GM21367 (cell line): ENCODE results near the gene CAPN12.

ENCODE experiments used
- ATAC-seq: cut with Tn5 transposase; IDR thresholded peaks from one replicate; pipeline ENCODE4 v1.9.1; 2021; ENCODE audit not compliant: unreplicated experiment

The CAPN12 gene

GRCh38 chr19:38712161-38712748 lies 32.0 kb downstream of the CAPN12 start:
- no peak for ATAC-seq

DNA sequence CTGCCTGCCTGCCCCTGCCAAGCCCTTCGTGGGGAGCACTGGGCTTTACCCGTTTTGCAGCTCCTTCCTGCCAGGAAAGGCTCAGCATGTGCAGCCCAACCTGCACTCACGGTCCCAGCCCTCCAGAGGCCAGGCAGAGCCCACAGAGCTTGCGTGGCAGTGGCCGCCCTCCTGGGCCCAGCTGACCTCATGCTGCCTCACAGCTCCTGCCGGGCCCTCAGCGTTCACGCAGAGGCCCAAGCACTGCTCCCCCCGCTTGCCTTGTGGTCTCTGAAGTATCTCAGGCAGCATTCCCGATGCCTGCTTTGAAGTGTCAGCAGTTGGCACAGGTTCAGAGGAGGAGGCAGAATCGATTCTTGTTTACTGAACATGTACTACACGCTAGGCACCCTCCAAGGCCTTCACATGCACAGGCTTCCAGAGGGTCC lies 32.5 kb downstream of the CAPN12 start:
- ATAC-seq, result no peak

DNA sequence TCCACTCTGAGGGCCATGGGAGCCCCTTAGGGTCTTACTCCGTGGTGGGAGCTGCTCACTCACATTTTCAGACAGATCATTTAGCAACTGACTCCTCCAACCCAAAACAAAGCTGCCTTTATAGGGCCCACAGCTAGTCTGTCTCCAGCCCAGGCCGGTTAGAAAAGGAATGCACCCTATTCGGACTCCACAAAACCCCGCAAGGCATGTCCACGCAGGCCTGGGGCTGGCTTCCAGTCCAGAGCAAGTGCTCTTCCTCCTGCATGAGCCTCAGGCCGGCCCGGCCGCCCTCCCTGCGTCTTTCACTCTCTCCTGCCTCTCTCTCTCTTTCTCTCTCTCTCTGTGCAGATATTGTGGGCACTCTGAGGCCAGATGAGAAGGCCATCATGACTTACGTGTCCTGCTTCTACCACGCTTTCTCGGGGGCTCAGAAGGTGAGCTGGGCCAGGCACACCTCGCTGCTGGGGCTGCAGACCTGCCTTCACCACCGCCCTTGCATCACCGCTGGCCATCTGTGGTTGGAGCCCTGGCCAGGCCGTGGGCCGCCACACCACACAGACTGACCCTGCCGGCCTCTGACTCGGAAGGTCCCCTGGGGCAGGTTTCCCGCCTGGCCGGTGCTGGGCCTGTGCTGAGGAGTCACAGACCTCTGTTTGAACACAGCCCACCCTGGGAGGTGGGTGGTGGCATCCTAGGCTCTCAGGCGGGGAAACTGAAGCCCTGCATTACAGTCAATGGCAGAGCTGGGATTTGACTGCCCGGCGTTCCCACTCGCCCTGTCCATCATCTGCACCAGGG lies 33.1 kb downstream of the CAPN12 start:
- ATAC-seq, result no peak

GRCh38 chr19:38710416-38710702 lies 33.9 kb downstream of the CAPN12 start:
- ATAC-seq, result no peak

DNA sequence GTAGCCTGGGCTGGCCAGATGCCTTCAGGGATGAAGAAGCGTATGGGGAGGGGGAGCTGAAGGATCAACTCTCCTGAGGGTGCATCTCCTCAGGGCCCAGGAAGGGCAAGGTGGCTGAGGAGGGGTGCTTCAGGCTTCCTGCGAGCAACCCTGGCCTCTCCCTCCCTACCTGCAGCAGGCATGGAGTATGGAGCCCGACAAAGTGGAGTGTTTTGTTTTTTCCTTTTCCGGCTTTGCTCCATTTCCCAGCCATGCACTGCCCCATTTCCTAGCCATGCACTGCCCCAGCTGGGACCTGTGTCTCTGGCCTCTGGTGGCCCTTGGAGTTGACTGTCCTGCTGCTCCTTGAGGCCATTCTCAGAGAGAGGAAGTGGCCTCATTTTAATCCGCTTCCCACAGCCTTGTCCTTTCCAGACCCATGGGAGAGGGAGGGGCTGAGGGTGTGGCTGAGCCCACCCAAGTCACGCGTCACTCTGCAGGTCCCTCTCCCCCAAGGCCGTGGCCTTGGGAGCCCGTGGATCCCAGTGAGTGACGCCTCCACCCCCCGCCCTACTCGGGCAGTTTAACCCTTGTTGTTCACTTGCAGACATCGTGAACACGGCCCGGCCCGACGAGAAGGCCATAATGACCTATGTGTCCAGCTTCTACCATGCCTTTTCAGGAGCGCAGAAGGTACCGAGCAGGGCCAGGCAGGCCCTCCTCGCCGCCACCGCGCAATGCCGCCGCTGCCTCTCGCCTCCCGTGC lies 34.4 kb downstream of the CAPN12 start:
- ATAC-seq, result no peak

GRCh38 chr19:38709119-38709518 lies 35.2 kb downstream of the CAPN12 start:
- ATAC-seq, result no peak

GRCh38 chr19:38708413-38709024 lies 35.8 kb downstream of the CAPN12 start:
- ATAC-seq, result no peak

DNA sequence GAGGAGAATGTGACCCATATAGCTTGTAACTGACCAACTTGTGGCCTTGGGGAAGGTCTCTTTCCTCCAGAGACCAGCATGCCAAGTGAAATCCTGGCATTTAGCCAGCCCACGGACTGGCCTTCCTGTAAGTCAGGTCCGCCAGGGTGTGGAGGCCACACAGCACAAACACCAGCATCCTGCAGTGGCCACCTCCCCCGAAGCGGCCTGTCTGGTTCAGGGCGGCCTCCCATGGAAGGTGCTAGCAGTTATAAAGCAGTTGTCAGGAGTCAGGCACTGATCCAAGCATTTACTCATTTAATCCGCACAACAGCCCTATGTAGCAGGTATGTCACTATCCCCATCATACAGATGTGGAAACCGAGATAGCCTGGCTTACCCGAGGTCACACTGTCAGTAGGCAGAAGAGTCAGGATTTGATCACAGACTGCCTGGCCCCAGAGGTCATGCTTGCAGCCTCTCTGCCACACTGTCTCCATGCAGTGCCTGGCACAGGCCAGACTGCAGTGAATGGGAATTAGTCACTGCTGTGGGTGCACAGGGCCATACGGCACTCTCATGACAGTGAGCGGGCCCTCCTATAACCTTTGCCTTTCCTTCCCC lies 36.7 kb downstream of the CAPN12 start:
- no peak for ATAC-seq

- ATAC-seq, result no peak
Observed at GRCh38 chr19:38706792-38707511, 37.3 kb downstream of the CAPN12 start.

- ATAC-seq, result no peak
Observed at GRCh38 chr19:38705197-38706019, 38.9 kb downstream of the CAPN12 start.

DNA sequence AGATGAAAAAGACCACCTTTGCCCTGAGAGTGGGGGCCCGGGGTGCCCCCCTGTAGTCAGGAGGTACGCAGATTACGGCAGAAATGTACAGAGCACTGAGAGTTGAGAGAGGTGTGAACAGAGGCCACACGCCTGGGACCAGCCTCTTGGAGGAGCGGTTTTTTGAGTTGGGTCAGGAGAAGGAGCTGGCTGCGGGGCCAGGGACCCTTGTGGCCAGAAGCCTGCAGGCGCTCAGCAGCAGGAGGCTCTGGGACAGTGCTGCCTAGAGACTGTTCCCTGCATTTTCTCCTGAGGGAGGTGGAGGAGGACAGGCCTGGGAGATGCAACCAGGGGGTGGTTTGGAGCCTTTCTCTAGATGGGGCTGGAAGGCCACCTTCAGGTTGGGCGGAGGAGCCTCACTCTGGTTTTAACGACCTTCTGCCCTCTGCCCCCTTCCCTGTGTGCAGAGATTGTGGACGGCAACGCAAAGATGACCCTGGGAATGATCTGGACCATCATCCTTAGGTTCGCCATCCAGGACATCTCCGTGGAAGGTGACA lies 39.7 kb downstream of the CAPN12 start:
- ATAC-seq, result no peak

DNA sequence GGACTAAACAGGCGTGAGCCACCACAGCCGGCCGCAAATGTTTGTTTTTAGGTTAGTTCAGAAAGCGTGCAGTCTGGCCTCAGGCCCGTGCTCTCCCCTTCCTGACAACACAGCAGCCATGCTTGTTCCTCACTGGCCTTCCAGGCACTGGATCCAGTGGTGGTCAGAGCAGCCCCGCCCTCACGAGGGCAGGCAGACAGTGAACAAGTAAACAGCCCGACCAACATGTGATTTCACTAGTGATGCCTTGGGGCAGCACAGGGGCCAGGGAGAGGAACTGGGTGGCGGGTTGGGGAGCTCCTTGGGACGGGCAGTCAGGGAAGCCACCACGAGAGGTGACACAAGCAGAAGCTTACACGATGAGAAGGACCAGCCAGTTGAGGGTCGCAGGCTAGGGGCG lies 40.8 kb downstream of the CAPN12 start:
- no peak for ATAC-seq

DNA sequence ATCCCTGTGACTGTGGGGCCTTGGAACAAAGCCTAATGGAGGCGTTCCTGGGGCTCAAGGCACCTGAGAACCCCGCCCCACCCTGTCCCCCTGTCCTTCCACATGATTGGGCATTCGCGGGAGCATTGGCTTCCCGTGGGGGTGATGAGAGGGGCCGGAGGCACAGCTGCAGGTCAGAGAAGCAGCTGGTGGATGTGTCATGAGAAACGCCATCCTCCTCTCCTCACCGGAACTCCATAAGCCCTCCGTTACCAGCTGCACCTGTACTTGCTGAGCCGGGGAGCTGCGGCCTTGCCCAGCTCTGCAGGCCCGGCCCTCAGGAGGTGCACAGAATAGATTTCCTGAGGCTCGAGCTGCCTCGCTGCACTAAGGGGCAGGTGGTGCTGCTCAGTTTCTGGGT lies 42.0 kb downstream of the CAPN12 start:
- no peak for ATAC-seq

GRCh38 chr19:38701455-38702063 lies 42.7 kb downstream of the CAPN12 start:
- ATAC-seq, result no peak

DNA sequence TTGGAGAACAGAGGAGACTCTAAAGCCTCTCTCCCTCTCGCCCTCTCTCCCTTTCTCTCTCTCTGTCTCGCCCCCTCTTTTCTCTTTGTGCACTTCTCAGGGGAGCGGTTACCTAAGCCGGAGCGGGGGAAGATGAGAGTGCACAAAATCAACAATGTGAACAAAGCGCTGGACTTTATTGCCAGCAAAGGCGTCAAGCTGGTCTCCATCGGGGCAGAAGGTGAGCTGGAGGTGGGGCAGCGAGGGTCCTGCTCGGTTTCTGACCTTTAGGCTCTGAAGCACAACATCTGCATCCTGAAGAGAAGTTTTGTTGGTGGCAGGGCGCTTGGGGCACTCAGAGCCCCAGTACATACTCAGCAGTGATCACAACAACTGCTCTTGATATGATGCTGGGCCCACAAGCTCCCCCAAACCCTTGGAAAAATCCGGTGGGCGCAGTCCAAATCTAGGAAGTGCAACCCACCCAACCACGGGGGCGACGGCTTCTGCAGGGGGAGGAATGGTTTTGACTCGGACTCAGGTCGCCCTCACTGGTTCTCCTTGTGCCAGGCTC lies 43.3 kb downstream of the CAPN12 start:
- no peak for ATAC-seq

- ATAC-seq, result no peak
Observed at GRCh38 chr19:38700350-38700901, 43.8 kb downstream of the CAPN12 start.

GRCh38 chr19:38699647-38700349 lies 44.5 kb downstream of the CAPN12 start:
- ATAC-seq, result no peak

DNA sequence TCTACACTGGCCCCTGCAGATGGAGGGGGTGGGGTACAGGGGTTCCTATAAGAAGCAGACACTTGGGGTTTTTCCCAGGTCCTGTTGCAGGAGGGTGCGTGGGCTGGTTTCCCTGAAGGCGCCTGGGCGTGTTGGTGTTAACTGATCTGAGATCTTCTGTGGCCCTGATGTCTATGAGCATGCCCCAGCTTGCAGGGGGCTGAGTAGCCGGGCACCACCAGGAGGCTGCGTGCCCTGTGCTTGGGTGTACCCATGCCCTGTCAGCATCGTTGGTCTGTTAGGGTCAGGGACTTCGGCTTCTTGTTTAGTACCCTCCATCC lies 45.3 kb downstream of the CAPN12 start:
- no peak for ATAC-seq
